Measurements from ENCODE around the gene HEYL. TPM values are rescaled to one million over a fixed set of nuclear protein-coding genes. Genes with fewer than 3 reads are reported as not detected.

Gene HEYL
- total and polyA plus RNA-seq, 2 donors, result 0.42 to 2.6 TPM

DNA sequence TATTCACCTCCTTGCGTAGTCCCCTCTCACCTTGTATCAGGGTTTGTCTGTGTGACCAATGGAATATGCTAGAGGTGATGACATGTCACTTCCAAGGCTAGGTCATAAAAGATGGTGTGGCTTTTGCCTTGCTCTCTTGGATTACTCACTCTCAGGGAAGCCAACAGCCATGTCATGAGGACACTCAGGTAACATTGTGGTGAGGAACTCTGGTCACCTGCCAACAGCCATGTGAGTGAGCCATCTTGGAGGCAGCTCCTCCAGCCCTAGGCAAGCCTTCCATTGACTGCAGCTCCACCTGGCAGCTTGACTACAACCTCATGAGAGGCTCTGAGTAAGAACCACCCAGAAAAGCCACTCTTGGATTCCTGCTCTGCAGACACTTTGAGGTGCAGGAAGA, 11.0 kb upstream of the HEYL start:
- peaks cover 0 to 1% of the 10 kb centered on the region in 2 donors for H3K9me3 ChIP-seq (ENCODE audit: control insufficient read depth in 2 of 2, insufficient read depth in 1 of 2, low read length in 1 of 2)
- H3K27me3 ChIP-seq (ENCODE audit: control insufficient read depth in 2 of 2, insufficient read depth in 1 of 2, low read length in 1 of 2), result peaks cover 0 to 28% of the 10 kb centered on the region in 2 donors
- no peak overlapping the region for H3K27ac ChIP-seq (ENCODE audit: low read depth in 1 of 2, low read length in 1 of 2)
- no peak overlapping the region for H3K4me3 ChIP-seq (ENCODE audit: low read length in 2 of 2)
- no peak for DNase-seq (ENCODE audit: low read depth in 6 of 9, low spot score in 9 of 9)
- H3K36me3 ChIP-seq (ENCODE audit: control insufficient read depth in 2 of 2, insufficient read depth in 2 of 2, low read length in 1 of 2), result no peaks in the 10 kb centered on the region
- 100% methylated on average over 1 of the region's 1 CpG for WGBS
- H3K4me1 ChIP-seq (ENCODE audit: control insufficient read depth in 2 of 2, insufficient read depth in 2 of 2, low read length in 2 of 2), result peaks cover 0 to 3% of the 10 kb centered on the region in 2 donors

DNA sequence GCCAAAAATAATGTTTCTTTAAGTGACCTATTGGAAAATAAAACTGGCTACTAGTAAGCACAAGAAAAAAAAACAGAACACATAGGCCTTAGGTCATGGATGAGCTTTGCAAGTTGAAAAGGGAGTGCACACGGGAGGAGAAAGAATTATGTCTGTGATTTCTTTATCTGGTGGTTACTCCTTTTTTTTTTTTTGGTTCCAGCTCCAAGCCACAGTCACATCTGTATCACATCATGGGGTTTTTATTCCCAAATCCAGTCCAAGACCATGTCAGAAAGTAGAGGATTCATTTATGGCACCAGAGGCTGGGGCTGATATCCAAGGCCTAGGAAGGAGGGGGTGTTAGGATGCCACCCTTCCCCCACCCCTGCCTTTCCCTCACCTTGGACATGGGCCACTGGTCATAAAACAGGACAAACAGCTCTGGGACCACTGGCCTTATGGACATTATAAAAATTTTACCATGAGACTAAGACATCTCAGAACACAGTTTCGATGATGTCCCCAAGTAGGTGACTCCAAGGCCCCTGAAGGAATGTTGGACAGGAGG, 10.3 kb upstream of the HEYL start:
- Histone ChIP-seq H3K27me3 (ENCODE audit: control insufficient read depth in 2 of 2, insufficient read depth in 1 of 2, low read length in 1 of 2) (peaks cover 0 to 28% of the 10 kb centered on the region in 2 donors), H3K27ac (ENCODE audit: low read depth in 1 of 2, low read length in 1 of 2) (no peak overlapping the region), H3K4me1 (ENCODE audit: control insufficient read depth in 2 of 2, insufficient read depth in 2 of 2, low read length in 2 of 2) (peaks cover 0 to 3% of the 10 kb centered on the region in 2 donors), H3K36me3 (ENCODE audit: control insufficient read depth in 2 of 2, insufficient read depth in 2 of 2, low read length in 1 of 2) (no peaks in the 10 kb centered on the region), H3K9me3 (ENCODE audit: control insufficient read depth in 2 of 2, insufficient read depth in 1 of 2, low read length in 1 of 2) (peaks cover 0 to 1% of the 10 kb centered on the region in 2 donors), H3K4me3 (ENCODE audit: low read length in 2 of 2) (no peak overlapping the region)
- WGBS, result 94% methylated on average over 2 of the region's 2 CpGs
- DNase-seq (ENCODE audit: low read depth in 6 of 9, low spot score in 9 of 9), result no peak

GRCh38 chr1:39648496-39648895, 9.1 kb upstream of the HEYL start:
- WGBS, result 74% methylated on average over 2 of the region's 2 CpGs
- H3K27ac ChIP-seq (ENCODE audit: low read depth in 1 of 2, low read length in 1 of 2), result no peak overlapping the region

DNA sequence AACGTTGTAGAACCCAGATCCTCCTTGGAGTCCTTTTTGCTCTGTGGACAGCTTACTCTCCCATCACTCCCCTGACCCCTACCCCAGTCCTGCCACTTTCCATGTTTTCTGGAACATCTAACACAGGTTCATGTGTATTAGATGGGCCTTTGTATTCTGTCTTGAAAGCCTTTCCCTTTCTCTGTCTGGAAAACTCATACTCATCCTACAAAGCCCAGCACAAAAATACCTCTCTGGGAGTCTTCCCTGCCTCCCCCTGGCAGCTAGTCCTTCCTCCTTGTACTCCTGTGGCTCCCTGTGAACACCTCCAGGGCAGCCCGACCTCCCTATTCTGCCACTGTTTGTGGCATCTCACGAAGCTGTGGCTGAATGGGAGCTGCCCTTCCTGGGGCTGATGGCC, 7.8 kb upstream of the HEYL start:
- Histone ChIP-seq H3K27ac (ENCODE audit: low read depth in 1 of 2, low read length in 1 of 2) (no peak overlapping the region), H3K27me3 (ENCODE audit: control insufficient read depth in 2 of 2, insufficient read depth in 1 of 2, low read length in 1 of 2) (peaks cover 0 to 23% of the 10 kb centered on the region in 2 donors), H3K4me3 (ENCODE audit: low read length in 2 of 2) (no peak overlapping the region), H3K9me3 (ENCODE audit: control insufficient read depth in 2 of 2, insufficient read depth in 1 of 2, low read length in 1 of 2) (peaks cover 0 to 1% of the 10 kb centered on the region in 2 donors), H3K4me1 (ENCODE audit: control insufficient read depth in 2 of 2, insufficient read depth in 2 of 2, low read length in 2 of 2) (peaks cover 0 to 3% of the 10 kb centered on the region in 2 donors), H3K36me3 (ENCODE audit: control insufficient read depth in 2 of 2, insufficient read depth in 2 of 2, low read length in 1 of 2) (no peaks in the 10 kb centered on the region)
- WGBS, result 89% methylated on average over 3 of the region's 3 CpGs
- no peak for DNase-seq (ENCODE audit: low read depth in 6 of 9, low spot score in 9 of 9)

More at GRCh38 chr1:39648496-39648895, 9.1 kb upstream of the HEYL start:
- Histone ChIP-seq H3K27me3 (ENCODE audit: control insufficient read depth in 2 of 2, insufficient read depth in 1 of 2, low read length in 1 of 2) (peaks cover 0 to 22% of the 10 kb centered on the region in 2 donors), H3K4me3 (ENCODE audit: low read length in 2 of 2) (no peak overlapping the region), H3K4me1 (ENCODE audit: control insufficient read depth in 2 of 2, insufficient read depth in 2 of 2, low read length in 2 of 2) (peaks cover 0 to 3% of the 10 kb centered on the region in 2 donors), H3K9me3 (ENCODE audit: control insufficient read depth in 2 of 2, insufficient read depth in 1 of 2, low read length in 1 of 2) (peaks cover 0 to 1% of the 10 kb centered on the region in 2 donors), H3K36me3 (ENCODE audit: control insufficient read depth in 2 of 2, insufficient read depth in 2 of 2, low read length in 1 of 2) (no peaks in the 10 kb centered on the region)
- no peak for DNase-seq (ENCODE audit: low read depth in 6 of 9, low spot score in 9 of 9)

- WGBS, result 80% methylated on average over 12 of the region's 12 CpGs
- H3K36me3 ChIP-seq (ENCODE audit: control insufficient read depth in 2 of 2, insufficient read depth in 2 of 2, low read length in 1 of 2), result no peaks in the 10 kb centered on the region
- peak overlapping the region; percentile 11 to 33 for H3K27ac ChIP-seq (ENCODE audit: low read depth in 1 of 2, low read length in 1 of 2)
- peaks cover 0 to 3% of the 10 kb centered on the region in 2 donors for H3K4me1 ChIP-seq (ENCODE audit: control insufficient read depth in 2 of 2, insufficient read depth in 2 of 2, low read length in 2 of 2)
- H3K4me3 ChIP-seq (ENCODE audit: low read length in 2 of 2), result no peak overlapping the region
- peak in 2 of 9 donors; percentile 4 to 18 for DNase-seq (ENCODE audit: low read depth in 6 of 9, low spot score in 9 of 9)
- peaks cover 0 to 1% of the 10 kb centered on the region in 2 donors for H3K9me3 ChIP-seq (ENCODE audit: control insufficient read depth in 2 of 2, insufficient read depth in 1 of 2, low read length in 1 of 2)
- H3K27me3 ChIP-seq (ENCODE audit: control insufficient read depth in 2 of 2, insufficient read depth in 1 of 2, low read length in 1 of 2), result peaks cover 0 to 23% of the 10 kb centered on the region in 2 donors
Observed at GRCh38 chr1:39646232-39647081, 7.0 kb upstream of the HEYL start.

GRCh38 chr1:39645411-39646043, 6.1 kb upstream of the HEYL start:
- H3K36me3 ChIP-seq (ENCODE audit: control insufficient read depth in 2 of 2, insufficient read depth in 2 of 2, low read length in 1 of 2), result no peaks in the 10 kb centered on the region
- peaks cover 0 to 28% of the 10 kb centered on the region in 2 donors for H3K27me3 ChIP-seq (ENCODE audit: control insufficient read depth in 2 of 2, insufficient read depth in 1 of 2, low read length in 1 of 2)
- peaks cover 0 to 3% of the 10 kb centered on the region in 2 donors for H3K4me1 ChIP-seq (ENCODE audit: control insufficient read depth in 2 of 2, insufficient read depth in 2 of 2, low read length in 2 of 2)
- no peak for DNase-seq (ENCODE audit: low read depth in 6 of 9, low spot score in 9 of 9)
- 96% methylated on average over 3 of the region's 3 CpGs for WGBS
- H3K27ac ChIP-seq (ENCODE audit: low read depth in 1 of 2, low read length in 1 of 2), result no peak overlapping the region
- peaks cover 0 to 1% of the 10 kb centered on the region in 2 donors for H3K9me3 ChIP-seq (ENCODE audit: control insufficient read depth in 2 of 2, insufficient read depth in 1 of 2, low read length in 1 of 2)
- H3K4me3 ChIP-seq (ENCODE audit: low read length in 2 of 2), result no peak overlapping the region

DNA sequence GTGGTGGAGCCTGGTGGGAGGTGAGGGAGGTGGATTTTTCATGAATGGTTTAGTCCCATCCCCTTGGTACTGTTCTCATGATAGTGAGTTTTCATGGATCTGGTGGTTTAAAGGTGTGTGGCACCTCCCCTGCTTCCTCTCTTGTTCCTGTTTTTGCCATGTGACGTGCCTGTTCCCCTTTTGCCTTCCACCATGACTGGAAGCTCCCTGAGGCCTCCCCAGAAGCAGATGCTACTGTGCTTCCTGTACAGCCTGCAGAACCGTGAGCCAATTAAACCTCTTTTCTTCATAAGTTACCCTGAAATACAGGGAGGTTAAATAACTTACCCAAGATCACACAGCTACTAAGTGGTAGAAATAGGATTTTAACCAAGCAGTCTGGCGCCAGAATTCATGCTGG, 4.3 kb upstream of the HEYL start:
- peaks cover 0 to 1% of the 10 kb centered on the region in 2 donors for H3K9me3 ChIP-seq (ENCODE audit: control insufficient read depth in 2 of 2, insufficient read depth in 1 of 2, low read length in 1 of 2)
- 72% methylated on average over 3 of the region's 3 CpGs for WGBS
- H3K4me1 ChIP-seq (ENCODE audit: control insufficient read depth in 2 of 2, insufficient read depth in 2 of 2, low read length in 2 of 2), result peaks cover 4 to 6% of the 10 kb centered on the region in 2 donors
- H3K4me3 ChIP-seq (ENCODE audit: low read length in 2 of 2), result no peak overlapping the region
- peaks cover 15 to 45% of the 10 kb centered on the region in 2 donors for H3K27me3 ChIP-seq (ENCODE audit: control insufficient read depth in 2 of 2, insufficient read depth in 1 of 2, low read length in 1 of 2)
- H3K27ac ChIP-seq (ENCODE audit: low read depth in 1 of 2, low read length in 1 of 2), result no peak overlapping the region
- no peak for DNase-seq (ENCODE audit: low read depth in 6 of 9, low spot score in 9 of 9)
- no peaks in the 10 kb centered on the region for H3K36me3 ChIP-seq (ENCODE audit: control insufficient read depth in 2 of 2, insufficient read depth in 2 of 2, low read length in 1 of 2)

- WGBS, result 95% methylated on average over 4 of the region's 4 CpGs
- peaks cover 0 to 1% of the 10 kb centered on the region in 2 donors for H3K9me3 ChIP-seq (ENCODE audit: control insufficient read depth in 2 of 2, insufficient read depth in 1 of 2, low read length in 1 of 2)
- DNase-seq (ENCODE audit: low read depth in 6 of 9, low spot score in 9 of 9), result no peak
- no peaks in the 10 kb centered on the region for H3K36me3 ChIP-seq (ENCODE audit: control insufficient read depth in 2 of 2, insufficient read depth in 2 of 2, low read length in 1 of 2)
- no peak overlapping the region for H3K27ac ChIP-seq (ENCODE audit: low read depth in 1 of 2, low read length in 1 of 2)
- H3K4me3 ChIP-seq (ENCODE audit: low read length in 2 of 2), result no peak overlapping the region
- peaks cover 4 to 6% of the 10 kb centered on the region in 2 donors for H3K4me1 ChIP-seq (ENCODE audit: control insufficient read depth in 2 of 2, insufficient read depth in 2 of 2, low read length in 2 of 2)
- peaks cover 18 to 51% of the 10 kb centered on the region in 2 donors for H3K27me3 ChIP-seq (ENCODE audit: control insufficient read depth in 2 of 2, insufficient read depth in 1 of 2, low read length in 1 of 2)
Observed at GRCh38 chr1:39642796-39643195, 3.4 kb upstream of the HEYL start.

- Histone ChIP-seq H3K36me3 (ENCODE audit: control insufficient read depth in 2 of 2, insufficient read depth in 2 of 2, low read length in 1 of 2) (no peaks in the 10 kb centered on the region), H3K27me3 (ENCODE audit: control insufficient read depth in 2 of 2, insufficient read depth in 1 of 2, low read length in 1 of 2) (peaks cover 18 to 55% of the 10 kb centered on the region in 2 donors), H3K27ac (ENCODE audit: low read depth in 1 of 2, low read length in 1 of 2) (no peak overlapping the region), H3K4me1 (ENCODE audit: control insufficient read depth in 2 of 2, insufficient read depth in 2 of 2, low read length in 2 of 2) (peaks cover 3 to 4% of the 10 kb centered on the region in 2 donors), H3K4me3 (ENCODE audit: low read length in 2 of 2) (no peak overlapping the region), H3K9me3 (ENCODE audit: control insufficient read depth in 2 of 2, insufficient read depth in 1 of 2, low read length in 1 of 2) (no peaks in the 10 kb centered on the region)
- no peak for DNase-seq (ENCODE audit: low read depth in 6 of 9, low spot score in 9 of 9)
- 97% methylated on average over 8 of the region's 8 CpGs for WGBS
Observed at GRCh38 chr1:39640861-39641260, 1.4 kb upstream of the HEYL start.

Data from thymus (tissue), 11 donors.